PC-3 (cell line): Measurements from ENCODE around the gene CHID1. TPM values are rescaled to one million over a fixed set of nuclear protein-coding genes. Genes with fewer than 3 reads are reported as not detected.

Experiments
- ATAC-seq: fragments of 200-7000 bp; cut with Tn5 transposase; 2 replicates; pipeline ENCODE4 v1.9.1; 2020; ENCODE audit warnings: mild to moderate bottlenecking, moderate library complexity
- BruUV-seq: library from RNA; stranded (reverse); fragments of 400-500 nt; replicated peaks from 2 replicates; lab custom pipeline; 2021; lab: Mats Ljungman, UMichigan
- CTCF ChIA-PET: fragments of 300-600 bp; sonication (Branson Sonifier 250); formaldehyde crosslinking; loops from one replicate; lab custom pipeline; 2022; ENCODE audit warnings: antibody characterized with exemption; lab: Charles Lee
- POLR2A ChIA-PET: fragments of 300-600 bp; sonication (Branson Sonifier 250); formaldehyde crosslinking; loops from one replicate; lab custom pipeline; 2022; ENCODE audit warnings: antibody characterized with exemption; ENCODE audit not compliant: unreplicated experiment; lab: Charles Lee
- DNase-seq: peaks from one replicate; pipeline ENCODE4 v3.0.0-alpha.2; 2015
- H2AFZ ChIP-seq: fragments of 300-600 bp; sonication (generic); 2 replicates; pipeline ENCODE4 v1.6.0; 2016; ENCODE audit warnings: antibody characterized with exemption, low read length
- H3F3A ChIP-seq: fragments of 300-600 bp; sonication (generic); one replicate; pipeline ENCODE4 v1.6.0; 2017; ENCODE audit warnings: antibody characterized with exemption, low read length, control low read depth, mild to moderate bottlenecking; ENCODE audit not compliant: unreplicated experiment
- H3K27ac ChIP-seq: fragments of 300-600 bp; sonication (generic); 2 replicates; pipeline ENCODE4 v1.5.1; 2016; ENCODE audit warnings: mild to moderate bottlenecking, low read length
- H3K27me3 ChIP-seq: fragments of 300-600 bp; sonication (generic); 2 replicates; pipeline ENCODE4 v1.6.1; 2016; ENCODE audit warnings: low read length, mixed read lengths
- H3K36me3 ChIP-seq: fragments of 300-600 bp; sonication (generic); 2 replicates; pipeline ENCODE4 v1.6.1; 2016; ENCODE audit warnings: low read depth, mixed run types, low read length, mixed read lengths
- H3K4me1 ChIP-seq: fragments of 300-600 bp; sonication (generic); 2 replicates; pipeline ENCODE4 v1.5.1; 2016; ENCODE audit warnings: low read length; ENCODE audit not compliant: insufficient read depth
- H3K4me2 ChIP-seq: fragments of 300-600 bp; sonication (generic); 2 replicates; pipeline ENCODE4 v1.6.0; 2016; ENCODE audit warnings: low read length
- H3K4me3 ChIP-seq: fragments of 300-600 bp; sonication (generic); 2 replicates; pipeline ENCODE4 v1.5.1; 2016; ENCODE audit warnings: mild to moderate bottlenecking, low read length, mixed read lengths
- H3K79me2 ChIP-seq: fragments of 300-600 bp; sonication (generic); 2 replicates; pipeline ENCODE4 v1.6.1; 2017; ENCODE audit warnings: low read length, mixed read lengths
- H3K9ac ChIP-seq: fragments of 300-600 bp; sonication (generic); 2 replicates; pipeline ENCODE4 v1.6.0; 2016; ENCODE audit warnings: mild to moderate bottlenecking, low read length
- H3K9me2 ChIP-seq: fragments of 300-600 bp; sonication (generic); replicated peaks from 2 replicates; pipeline ENCODE4 v1.6.1; 2016; ENCODE audit warnings: mixed run types, low read length, mixed read lengths
- H3K9me3 ChIP-seq: fragments of 300-600 bp; sonication (generic); 2 replicates; pipeline ENCODE4 v1.6.1; 2016; ENCODE audit warnings: low read length, mixed read lengths
- H4K20me1 ChIP-seq: fragments of 300-600 bp; sonication (generic); 2 replicates; pipeline ENCODE4 v1.6.1; 2016; ENCODE audit warnings: low read length, mixed read lengths
- EZH2 ChIP-seq: fragments of 300-600 bp; sonication (generic); IDR thresholded peaks from one replicate; pipeline ENCODE4 v1.6.1; 2017; ENCODE audit warnings: antibody characterized with exemption, mild to moderate bottlenecking, low read length; ENCODE audit not compliant: unreplicated experiment
- EZH2phosphoT487 ChIP-seq: fragments of 300-600 bp; sonication (generic); IDR thresholded peaks from 2 replicates; pipeline ENCODE4 v1.6.1; 2018; ENCODE audit warnings: mild to moderate bottlenecking, antibody characterized with exemption, low read length, borderline replicate concordance
- intact Hi-C: fragments of 100-400 bp; cut with micrococcal nuclease; formaldehyde crosslinking; loops from 2 replicates; pipeline ENCODE4 v1.9.0; 2023
- total RNA-seq: library from RNA; depleted of rRNA; stranded (reverse); fragments of >200 nt; gene quantifications from 2 replicates; pipeline ENCODE4 v1.2.3, GENCODE V29; 2014
- TF ChIP-seq, protein P1 (sequence below): fragments of 300-600 bp; sonication (generic); conservative IDR thresholded peaks from 2 replicates; pipeline ENCODE4 v1.5.1; 2017; ENCODE audit warnings: antibody characterized with exemption, low read depth, mild to moderate bottlenecking, low read length

The CHID1 gene
- total RNA-seq, 1 experiment from 2014 or later, result 70.2 TPM

DNA sequence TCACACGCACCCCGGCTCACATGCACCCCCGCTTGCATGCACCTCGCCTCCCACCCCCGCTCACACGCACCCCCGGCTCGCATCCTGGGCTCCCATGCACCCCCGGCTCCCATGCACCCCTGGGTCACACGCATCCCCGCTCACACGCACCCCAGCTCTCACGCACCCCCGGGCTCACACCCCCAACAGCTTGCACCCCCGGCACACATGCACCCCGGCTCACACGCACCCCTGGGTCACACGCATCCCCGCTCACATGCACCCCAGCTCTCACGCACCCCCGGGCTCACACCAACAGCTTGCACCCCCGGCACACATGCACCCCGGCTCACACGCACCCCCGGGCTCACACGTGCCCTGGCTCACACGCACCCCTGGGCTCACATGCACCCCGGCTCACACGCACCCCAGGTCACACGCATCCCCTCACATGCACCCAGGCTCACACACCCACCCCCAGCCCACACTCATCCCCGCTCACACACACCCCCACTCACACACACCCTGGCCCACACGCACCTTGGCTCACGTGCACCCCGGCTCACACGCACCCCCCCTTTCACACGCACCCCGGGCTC, 51.8 kb downstream of the CHID1 start:
- TF ChIP-seq, protein P1, sequence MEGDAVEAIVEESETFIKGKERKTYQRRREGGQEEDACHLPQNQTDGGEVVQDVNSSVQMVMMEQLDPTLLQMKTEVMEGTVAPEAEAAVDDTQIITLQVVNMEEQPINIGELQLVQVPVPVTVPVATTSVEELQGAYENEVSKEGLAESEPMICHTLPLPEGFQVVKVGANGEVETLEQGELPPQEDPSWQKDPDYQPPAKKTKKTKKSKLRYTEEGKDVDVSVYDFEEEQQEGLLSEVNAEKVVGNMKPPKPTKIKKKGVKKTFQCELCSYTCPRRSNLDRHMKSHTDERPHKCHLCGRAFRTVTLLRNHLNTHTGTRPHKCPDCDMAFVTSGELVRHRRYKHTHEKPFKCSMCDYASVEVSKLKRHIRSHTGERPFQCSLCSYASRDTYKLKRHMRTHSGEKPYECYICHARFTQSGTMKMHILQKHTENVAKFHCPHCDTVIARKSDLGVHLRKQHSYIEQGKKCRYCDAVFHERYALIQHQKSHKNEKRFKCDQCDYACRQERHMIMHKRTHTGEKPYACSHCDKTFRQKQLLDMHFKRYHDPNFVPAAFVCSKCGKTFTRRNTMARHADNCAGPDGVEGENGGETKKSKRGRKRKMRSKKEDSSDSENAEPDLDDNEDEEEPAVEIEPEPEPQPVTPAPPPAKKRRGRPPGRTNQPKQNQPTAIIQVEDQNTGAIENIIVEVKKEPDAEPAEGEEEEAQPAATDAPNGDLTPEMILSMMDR, result no peak
- TF ChIP-seq EZH2phosphoT487, result no peak
- TF ChIP-seq EZH2, result no peak
- ChIA-PET CTCF (no interaction called here), POLR2A (no interaction called here)
- no peak overlapping the region for H3K27ac ChIP-seq
- H3K9me3 ChIP-seq, result no peaks in the 10 kb centered on the region
- H3F3A ChIP-seq, result no peaks in the 10 kb centered on the region
- H3K4me2 ChIP-seq, result no peak overlapping the region
- H3K9me2 ChIP-seq, result no peaks in the 10 kb centered on the region
- intact Hi-C loops, result no loop called here
- H3K4me1 ChIP-seq, result no peaks in the 10 kb centered on the region
- H3K79me2 ChIP-seq, result no peaks in the 10 kb centered on the region
- H3K36me3 ChIP-seq, result no peaks in the 10 kb centered on the region
- H3K27me3 ChIP-seq, result no peaks in the 10 kb centered on the region
- ATAC-seq (no peak), DNase-seq (no peak)
- H4K20me1 ChIP-seq, result no peaks in the 10 kb centered on the region
- H2AFZ ChIP-seq, result no peak overlapping the region
- no TSS peak for BruUV-seq
- H3K9ac ChIP-seq, result no peak overlapping the region
- no peak overlapping the region for H3K4me3 ChIP-seq

DNA sequence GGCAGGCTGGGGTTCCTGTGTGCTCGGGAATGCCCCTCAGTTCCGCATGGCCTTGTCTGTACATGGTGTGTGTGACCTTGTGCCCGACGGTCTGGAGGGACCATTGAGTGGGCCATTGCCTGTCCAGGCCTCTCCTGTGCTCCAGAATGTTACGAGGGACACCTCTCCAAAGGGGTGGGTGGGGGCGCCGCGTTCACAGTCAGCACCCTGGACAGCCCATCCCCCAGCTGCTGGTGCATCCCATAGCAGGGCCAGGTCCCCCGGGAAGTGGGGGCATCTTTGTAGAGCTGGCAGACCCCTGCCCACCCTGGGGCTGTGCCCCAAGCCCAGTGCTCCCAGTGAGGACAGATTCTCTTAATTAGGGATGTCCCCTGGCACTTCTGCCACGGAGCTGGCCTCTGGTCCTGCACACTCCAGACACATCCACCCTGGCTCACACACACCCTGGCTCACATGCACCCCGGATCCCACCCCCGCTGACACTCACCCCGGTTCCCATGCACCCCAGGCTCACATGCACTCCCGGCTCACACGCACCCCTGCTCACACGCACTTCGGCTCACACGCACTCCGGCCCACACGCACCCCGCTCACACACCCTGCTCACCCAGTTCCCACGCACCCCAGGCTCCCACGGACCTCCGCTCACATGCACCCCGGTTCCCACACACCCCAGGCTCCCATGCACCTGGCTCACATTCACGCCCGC, 52.4 kb downstream of the CHID1 start:
- ChIA-PET CTCF (no interaction called here), POLR2A (no interaction called here)
- no peak overlapping the region for H3K27ac ChIP-seq
- H3K27me3 ChIP-seq, result no peaks in the 10 kb centered on the region
- H3K9me2 ChIP-seq, result no peaks in the 10 kb centered on the region
- H3K9ac ChIP-seq, result no peak overlapping the region
- H3K4me2 ChIP-seq, result no peak overlapping the region
- H2AFZ ChIP-seq, result no peak overlapping the region
- DNase-seq (no peak), ATAC-seq (no peak)
- intact Hi-C loops, result no loop called here
- no peak overlapping the region for H3K4me3 ChIP-seq
- no peaks in the 10 kb centered on the region for H3K9me3 ChIP-seq
- H3F3A ChIP-seq, result no peaks in the 10 kb centered on the region
- H4K20me1 ChIP-seq, result no peaks in the 10 kb centered on the region
- no peaks in the 10 kb centered on the region for H3K4me1 ChIP-seq
- no peaks in the 10 kb centered on the region for H3K79me2 ChIP-seq
- TF ChIP-seq, protein P1, result no peak
- TF ChIP-seq EZH2, result no peak
- TF ChIP-seq EZH2phosphoT487, result no peak
- BruUV-seq, result no TSS peak
- H3K36me3 ChIP-seq, result no peaks in the 10 kb centered on the region

DNA sequence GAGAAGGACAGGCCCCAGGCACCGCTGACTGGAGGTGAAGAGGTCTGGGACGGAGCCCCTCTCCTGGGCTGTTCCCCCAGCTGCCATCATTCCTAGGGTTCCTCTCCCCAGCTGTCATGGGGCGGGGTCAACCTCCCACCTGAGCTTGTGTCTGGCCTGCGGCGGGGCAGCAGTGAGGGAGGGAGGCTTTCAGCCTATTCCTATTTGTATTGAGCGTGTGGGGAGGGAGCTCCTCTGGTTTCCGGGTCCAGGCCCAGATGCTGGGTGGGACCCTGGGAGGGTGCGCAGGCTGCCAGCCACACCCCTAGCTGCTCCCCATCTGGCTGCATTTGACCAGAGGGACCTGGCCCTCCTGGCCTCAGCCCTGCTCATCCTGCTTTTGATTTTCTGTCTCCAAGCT, 54.2 kb downstream of the CHID1 start:
- H3F3A ChIP-seq, result no peaks in the 10 kb centered on the region
- H3K4me1 ChIP-seq, result no peaks in the 10 kb centered on the region
- H3K27me3 ChIP-seq, result no peaks in the 10 kb centered on the region
- H3K36me3 ChIP-seq, result no peaks in the 10 kb centered on the region
- ChIA-PET CTCF (no interaction called here), POLR2A (interaction anchor here (0.7 kb wide), 1 partner anchor 24 kb away, joined by 3 read pairs; the partner anchor contains the start of gene CD151)
- H3K9ac ChIP-seq, result no peak overlapping the region
- DNase-seq (no peak), ATAC-seq (no peak)
- H3K4me2 ChIP-seq, result no peak overlapping the region
- intact Hi-C loops, result no loop called here
- no peaks in the 10 kb centered on the region for H3K9me3 ChIP-seq
- BruUV-seq, result no TSS peak
- no peaks in the 10 kb centered on the region for H4K20me1 ChIP-seq
- H3K9me2 ChIP-seq, result no peaks in the 10 kb centered on the region
- H3K4me3 ChIP-seq, result no peak overlapping the region
- H2AFZ ChIP-seq, result no peak overlapping the region
- H3K79me2 ChIP-seq, result no peaks in the 10 kb centered on the region
- TF ChIP-seq EZH2phosphoT487 (no peak), EZH2 (no peak)
- TF ChIP-seq, protein P1, result no peak
- H3K27ac ChIP-seq, result no peak overlapping the region
